Adrenal gland (tissue), 12 donors: ENCODE results near the gene S100A8. TPM values are rescaled to one million over a fixed set of nuclear protein-coding genes. Genes with fewer than 3 reads are reported as not detected.
"Not testable (repeated sequence)": the region's sequence is repeated elsewhere in the genome, so short reads cannot be mapped to it uniquely, and the experiment has no call there.

ENCODE experiments used
- DNase-seq, 7 donors: peaks; one replicate each; pipeline ENCODE4 v3.0.0-alpha.2; 2019 to 2020
- H3K27ac ChIP-seq, 5 donors: fragments of 200-600 bp; sonication (generic) in 4 of 5; 1 replicate in 3 of 5; 2 replicates in 2 of 5; pipeline versions ENCODE4 v1.5.1 to v1.8.0; 2016 to 2020; ENCODE audit warnings: mild to moderate bottlenecking in 1 of 5
- H3K27me3 ChIP-seq: fragments of 200-600 bp; 2 replicates; pipeline ENCODE4 v1.8.0; 2021
- H3K36me3 ChIP-seq, 2 donors: fragments of 200-600 bp; replicated peaks in 1 of 2; 1 replicate in 1 of 2; 2 replicates in 1 of 2; pipeline versions ENCODE4 v1.5.1 to v1.8.0; 2018 to 2022
- H3K4me1 ChIP-seq, 2 donors: fragments of 200-600 bp; replicated peaks in 1 of 2; 1 replicate in 1 of 2; 2 replicates in 1 of 2; pipeline versions ENCODE4 v1.5.1 to v1.8.0; 2018 to 2021
- H3K4me3 ChIP-seq, 4 donors: fragments of 200-600 bp; sonication (generic) in 3 of 4; one replicate each; pipeline ENCODE4 v1.5.1; 2016 to 2018
- H3K9me3 ChIP-seq, 3 donors: fragments of 200-600 bp; sonication (generic) in 1 of 3; replicated peaks in 1 of 3; 1 replicate in 2 of 3; 2 replicates in 1 of 3; pipeline versions ENCODE4 v1.5.1 to v1.8.0; 2016 to 2021
- CTCF ChIP-seq, 6 experiments: fragments of 450-650 bp in 4 of 6; fragments of 200-600 bp in 2 of 6; sonication (generic) in 1 of 6; IDR thresholded peaks; 1 replicate in 5 of 6; 2 replicates in 1 of 6; pipeline versions ENCODE4 v1.5.1 to v1.8.0; 2016 to 2021; ENCODE audit warnings: antibody characterized with exemption in 6 of 6, mild to moderate bottlenecking in 2 of 6, moderate library complexity in 1 of 6
- POLR2A ChIP-seq, 2 donors: fragments of 450-650 bp; IDR thresholded peaks; one replicate each; pipeline ENCODE4 v1.6.1; 2017; ENCODE audit warnings: antibody characterized with exemption in 2 of 2, mild to moderate bottlenecking in 2 of 2, moderate library complexity in 1 of 2
- WGBS, 4 donors: extraction: QIAGEN DNeasy Blood & Tissue Kit in 2 of 4; methylation state at CpG; one replicate each; pipeline versions ENCODE4 v1.1.5 to v1.1.7; 2013 to 2017; 5-methylcytosine and 5-hydroxymethylcytosine counted together
- intact Hi-C, 2 donors: fragments of 100-400 bp; cut with DNase I; formaldehyde crosslinking; loops; one replicate each; pipeline versions ENCODE4 v1.14.1 to v1.15.0; 2022 to 2023
- polyA plus RNA-seq, 3 donors: library from polyadenylated mRNA; stranded (reverse); fragments of 200-250 nt in 2 of 3; fragments of 350-450 nt in 1 of 3; fragmentation: Illumina TruSeq in 1 of 3; extraction: RNeasy Lipid Tissue Mini Kit (QIAGEN cat#74804) in 1 of 3; gene quantifications; one replicate each; pipeline ENCODE4 v1.2.3, GENCODE V29; 2013 to 2014
- total RNA-seq, 9 donors: library from RNA; depleted of rRNA in 4 of 9; stranded (reverse); fragments of >200 nt in 4 of 9; fragments of 120-200 nt in 1 of 9; fragmentation: NEBNext Ultra II Directional in 1 of 9; extraction: Animal tissue kit (Norgen Biotek cat#: 25700) in 1 of 9; gene quantifications; one replicate each; pipeline versions ENCODE4 v1.1.0 to v1.2.4, GENCODE V29; 2013 to 2023
- donor health status: healthy with polysubstance abuse.
- donor health status: Bipolar disorder and iron deficiency.
- donor health status: DM: yes; HTN: yes; CAD: no.
- donor health status: DM: no; HTN: no; CAD: no.
- donor health status: DM: no; HTN: no; CAD: no.
- donor health status: DM: yes; HTN: yes; CAD: no.

Gene S100A8
- total and polyA plus RNA-seq, 12 donors: 3.4 to 257 (median 58.0) TPM

- DNase-seq: peak; percentile 59 to 88 (median 78)
- WGBS, 4 donors: 3 to 8% (median 5%) methylated on average over 6 of the region's 6 CpGs
- H3K4me3 ChIP-seq: no peak overlapping the region
- H3K9me3 ChIP-seq: no peaks in the 10 kb centered on the region
- intact Hi-C loops: no loop called here
- no peaks in the 10 kb centered on the region for H3K36me3 ChIP-seq
- H3K27ac ChIP-seq: no peak overlapping the region
- H3K27me3 ChIP-seq: no peaks in the 10 kb centered on the region
- TF ChIP-seq CTCF (IDR thresholded peaks at IDR 0.05): no peak
- TF ChIP-seq POLR2A (IDR thresholded peaks at IDR 0.05): no peak
- H3K4me1 ChIP-seq: no peaks in the 10 kb centered on the region
Observed at GRCh38 chr1:153422450-153423068, 31.7 kb upstream of the S100A8 start.

GRCh38 chr1:153420306-153420705 is 29.4 kb upstream of the S100A8 start:
- H3K9me3 ChIP-seq: no peaks in the 10 kb centered on the region
- WGBS, 4 donors: 67 to 80% (median 71%) methylated on average over 2 of the region's 2 CpGs
- no peaks in the 10 kb centered on the region for H3K4me1 ChIP-seq
- DNase-seq: no peak
- no peaks in the 10 kb centered on the region for H3K27me3 ChIP-seq
- intact Hi-C loops: no loop called here
- H3K27ac ChIP-seq: no peak overlapping the region
- H3K4me3 ChIP-seq: no peak overlapping the region
- TF ChIP-seq POLR2A (IDR thresholded peaks at IDR 0.05) (no peak), CTCF (IDR thresholded peaks at IDR 0.05) (no peak)
- no peaks in the 10 kb centered on the region for H3K36me3 ChIP-seq

- H3K36me3 ChIP-seq, H3K27me3 ChIP-seq, H3K27ac ChIP-seq, intact Hi-C loops, H3K4me3 ChIP-seq, H3K4me1 ChIP-seq, DNase-seq, H3K9me3 ChIP-seq: not testable (repeated sequence)
- WGBS, 4 donors: 40 to 63% (median 51%) methylated on average over 2 of the region's 2 CpGs
Observed at GRCh38 chr1:153419436-153419793, 28.5 kb upstream of the S100A8 start.

- 64 to 73% (median 70%) methylated on average over 6 to 7 of the region's 7 CpGs for WGBS, 4 donors
- H3K27me3 ChIP-seq, H3K4me1 ChIP-seq, H3K36me3 ChIP-seq, H3K27ac ChIP-seq, H3K9me3 ChIP-seq, intact Hi-C loops, H3K4me3 ChIP-seq, DNase-seq: not testable (repeated sequence)
Observed at GRCh38 chr1:153418758-153419435, 28.0 kb upstream of the S100A8 start.

GRCh38 chr1:153417136-153417888 is 26.4 kb upstream of the S100A8 start:
- WGBS, 4 donors: 72 to 79% (median 76%) methylated on average over 11 to 12 of the region's 12 CpGs
- Histone ChIP-seq H3K9me3 (no peaks in the 10 kb centered on the region), H3K4me3 (no peak overlapping the region), H3K36me3 (no peaks in the 10 kb centered on the region), H3K27me3 (no peaks in the 10 kb centered on the region), H3K4me1 (no peaks in the 10 kb centered on the region), H3K27ac (no peak overlapping the region)
- TF ChIP-seq POLR2A (IDR thresholded peaks at IDR 0.05) (no peak), CTCF (IDR thresholded peaks at IDR 0.05) (no peak)
- DNase-seq: no peak
- intact Hi-C loops: no loop called here
